ENCODE results near the gene CAMTA1. TPM values are rescaled to one million over a fixed set of nuclear protein-coding genes. Genes with fewer than 3 reads are reported as not detected.

CAMTA1 gene
- polyA plus RNA-seq, 1 donor (not counting 4 experiments of a cell fraction or from before 2014, with no cell fraction given): 51.4 TPM

DNA sequence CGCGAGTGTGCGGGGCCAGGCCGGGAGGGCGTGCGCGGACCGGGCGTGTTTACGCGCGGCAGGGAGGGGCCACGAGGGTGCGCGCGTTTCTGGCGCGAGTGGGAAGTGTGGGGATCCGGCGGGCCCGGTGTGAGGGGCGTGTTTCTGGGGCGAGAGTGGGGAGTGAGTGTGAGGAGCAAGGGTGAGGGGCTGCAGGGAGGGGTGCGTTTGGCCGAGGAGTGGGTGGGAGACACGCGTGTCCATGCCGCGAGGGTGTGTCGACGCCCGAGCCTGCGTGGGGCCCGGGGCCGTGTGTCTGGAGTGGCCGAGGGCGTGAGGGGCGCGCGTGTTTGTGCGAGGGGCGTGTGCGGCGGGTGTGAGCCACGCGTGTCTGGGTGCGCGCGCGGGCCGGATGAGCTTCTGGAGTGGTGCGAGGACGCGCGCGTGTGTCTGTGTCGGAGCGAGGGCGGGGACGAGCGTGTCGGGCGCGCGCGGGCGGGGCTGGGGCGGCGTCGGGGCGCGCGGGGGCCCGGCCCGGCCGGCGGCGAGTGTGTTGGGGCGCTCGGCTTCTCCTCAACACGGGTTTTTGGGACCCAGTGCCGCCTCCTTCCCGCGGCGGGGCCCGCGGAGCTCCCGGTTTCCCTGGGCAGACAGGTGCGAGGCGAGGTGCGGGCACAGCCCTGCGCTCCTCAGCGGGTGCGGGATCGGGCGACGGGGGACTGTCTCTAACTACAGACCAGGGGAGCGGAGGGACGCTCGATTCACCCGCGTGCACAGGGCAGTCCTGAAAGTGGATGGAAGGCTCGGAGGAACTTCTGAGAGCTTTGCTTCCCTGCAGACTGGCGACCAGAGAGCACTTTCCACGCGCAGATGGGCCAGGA lies 920.0 kb downstream of the CAMTA1 start:
- peak overlapping the region; percentile 75 for H2AFZ ChIP-seq (ENCODE audit: control insufficient read depth, low read length)
- peak overlapping the region; percentile 37 for H3K9ac ChIP-seq (ENCODE audit: control insufficient read depth, extremely low read depth, insufficient read depth, low read length)
- TF ChIP-seq CTCF (optimal IDR thresholded peaks at IDR 0.05 in 1 of 3, IDR thresholded peaks at IDR 0.05 in 1 of 3, conservative IDR thresholded peaks at IDR 0.05 in 1 of 3; ENCODE audit: extremely low read depth in 1 of 3, insufficient read depth in 2 of 3, low read length in 3 of 3) (no peak), EZH2 (IDR thresholded peaks at IDR 0.05; ENCODE audit: low read length) (no peak)
- peaks cover 5% of the 10 kb centered on the region for H3K4me1 ChIP-seq (ENCODE audit: control insufficient read depth, extremely low read depth, insufficient read depth, low read length)
- no peaks in the 10 kb centered on the region for H3K9me3 ChIP-seq (ENCODE audit: control insufficient read depth, low read depth, low read length)
- dilution Hi-C loops (cut with MboI; ENCODE audit: extremely low pct_ligation_motif_present, low sequenced_read_pairs): no loop called here
- H3K27me3 ChIP-seq (ENCODE audit: control insufficient read depth, extremely low read depth, insufficient read depth, low read length): peaks cover 24% of the 10 kb centered on the region
- no peak for DNase-seq (ENCODE audit: low read depth, low spot score)
- no peak for FAIRE-seq
- H4K20me1 ChIP-seq (ENCODE audit: control insufficient read depth, extremely low read depth, insufficient read depth, low read length): no peaks in the 10 kb centered on the region
- H3K4me2 ChIP-seq (ENCODE audit: control insufficient read depth, extremely low read depth, insufficient read depth, low read depth, low read length): peak overlapping the region; percentile 75
- H3K9me1 ChIP-seq (ENCODE audit: control insufficient read depth, extremely low read depth, insufficient read depth, low read length): no peaks in the 10 kb centered on the region
- H3K27ac ChIP-seq (ENCODE audit: control insufficient read depth, insufficient read depth, low read length): no peak overlapping the region
- no peaks in the 10 kb centered on the region for H3K36me3 ChIP-seq (ENCODE audit: control insufficient read depth in 2 of 2, extremely low read depth in 1 of 2, insufficient read depth in 2 of 2, low read length in 2 of 2)
- H3K4me3 ChIP-seq (ENCODE audit: control insufficient read depth in 2 of 3, extremely low read depth in 1 of 3, insufficient read depth in 2 of 3, low read depth in 1 of 3, low read length in 3 of 3): peak overlapping the region; percentile 38 to 52 (median 46)
- no peaks in the 10 kb centered on the region for H3K79me2 ChIP-seq (ENCODE audit: control insufficient read depth, insufficient read depth, low read length)

GRCh38 chr1:7705908-7706216 lies 920.6 kb downstream of the CAMTA1 start:
- H3K9ac ChIP-seq (ENCODE audit: control insufficient read depth, extremely low read depth, insufficient read depth, low read length): no peak overlapping the region
- H3K79me2 ChIP-seq (ENCODE audit: control insufficient read depth, insufficient read depth, low read length): no peaks in the 10 kb centered on the region
- no peaks in the 10 kb centered on the region for H3K36me3 ChIP-seq (ENCODE audit: control insufficient read depth in 2 of 2, extremely low read depth in 1 of 2, insufficient read depth in 2 of 2, low read length in 2 of 2)
- H4K20me1 ChIP-seq (ENCODE audit: control insufficient read depth, extremely low read depth, insufficient read depth, low read length): no peaks in the 10 kb centered on the region
- no peak overlapping the region for H3K27ac ChIP-seq (ENCODE audit: control insufficient read depth, insufficient read depth, low read length)
- TF ChIP-seq EZH2 (IDR thresholded peaks at IDR 0.05; ENCODE audit: low read length): no peak
- TF ChIP-seq CTCF (optimal IDR thresholded peaks at IDR 0.05 in 1 of 3, IDR thresholded peaks at IDR 0.05 in 1 of 3, conservative IDR thresholded peaks at IDR 0.05 in 1 of 3; ENCODE audit: extremely low read depth in 1 of 3, insufficient read depth in 2 of 3, low read length in 3 of 3): no peak
- H3K9me3 ChIP-seq (ENCODE audit: control insufficient read depth, low read depth, low read length): no peaks in the 10 kb centered on the region
- H3K4me2 ChIP-seq (ENCODE audit: control insufficient read depth, extremely low read depth, insufficient read depth, low read depth, low read length): peak overlapping the region; percentile 75
- peak overlapping the region; percentile 10 to 46 (median 38) for H3K4me3 ChIP-seq (ENCODE audit: control insufficient read depth in 2 of 3, extremely low read depth in 1 of 3, insufficient read depth in 2 of 3, low read depth in 1 of 3, low read length in 3 of 3)
- DNase-seq (ENCODE audit: low read depth, low spot score) (no peak), FAIRE-seq (no peak)
- dilution Hi-C loops (cut with MboI; ENCODE audit: extremely low pct_ligation_motif_present, low sequenced_read_pairs): no loop called here
- peak overlapping the region; percentile 75 for H2AFZ ChIP-seq (ENCODE audit: control insufficient read depth, low read length)
- no peaks in the 10 kb centered on the region for H3K9me1 ChIP-seq (ENCODE audit: control insufficient read depth, extremely low read depth, insufficient read depth, low read length)
- peaks cover 24% of the 10 kb centered on the region for H3K27me3 ChIP-seq (ENCODE audit: control insufficient read depth, extremely low read depth, insufficient read depth, low read length)
- peaks cover 5% of the 10 kb centered on the region for H3K4me1 ChIP-seq (ENCODE audit: control insufficient read depth, extremely low read depth, insufficient read depth, low read length)

Measured in keratinocyte (primary cell).